Prostate gland (tissue), 2 donors: Measurements from ENCODE around the gene LMTK3.

Source experiments
- POLR2A ChIP-seq: fragments of 450-650 bp; IDR thresholded peaks from one replicate; pipeline ENCODE4 v1.6.1; 2016; ENCODE audit warnings: antibody characterized with exemption, mild to moderate bottlenecking
- TF ChIP-seq, protein P1 (sequence below), 4 experiments: fragments of 200-600 bp in 2 of 4; fragments of 450-650 bp in 2 of 4; sonication (generic) in 2 of 4; IDR thresholded peaks; 1 replicate in 3 of 4; 2 replicates in 1 of 4; pipeline ENCODE4 v1.5.1; 2016 to 2019; ENCODE audit warnings: antibody characterized with exemption in 4 of 4, mild to moderate bottlenecking in 2 of 4, moderate library complexity in 2 of 4

DNA sequence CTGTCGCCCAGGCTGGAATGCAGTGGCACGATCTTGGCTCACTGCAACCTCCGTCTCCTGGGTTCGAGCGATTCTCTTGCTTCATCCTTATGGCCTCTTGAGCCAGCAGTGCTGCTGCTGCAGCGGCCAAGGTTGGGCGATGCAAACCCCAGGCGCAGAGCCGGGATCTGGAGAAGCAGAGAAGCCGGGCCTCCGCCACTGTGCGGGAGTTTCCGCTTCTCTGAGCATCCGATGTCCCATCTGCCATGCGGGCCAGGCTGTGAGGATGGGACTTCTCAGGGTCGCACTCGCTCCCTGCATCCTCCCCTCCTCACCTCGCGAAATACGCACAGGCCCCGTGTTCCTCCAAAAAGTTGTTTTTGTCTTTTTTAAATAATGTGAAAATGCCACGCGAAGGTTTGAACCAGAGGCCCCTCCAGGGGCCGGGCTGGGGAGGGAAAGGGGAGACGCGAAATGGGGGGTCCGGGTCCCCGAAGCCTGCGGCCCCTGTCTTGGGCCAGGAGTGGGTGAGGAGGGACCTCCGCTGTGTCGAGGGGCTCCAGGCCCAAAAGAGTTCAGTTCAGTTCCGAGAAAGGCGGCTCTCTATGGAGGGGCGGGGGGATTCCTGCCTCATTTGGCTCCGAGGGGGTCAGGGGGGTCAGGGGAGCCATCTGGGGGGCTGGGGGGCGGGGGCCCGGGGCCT is 26.6 kb downstream of the LMTK3 start:
- TF ChIP-seq, protein P1, sequence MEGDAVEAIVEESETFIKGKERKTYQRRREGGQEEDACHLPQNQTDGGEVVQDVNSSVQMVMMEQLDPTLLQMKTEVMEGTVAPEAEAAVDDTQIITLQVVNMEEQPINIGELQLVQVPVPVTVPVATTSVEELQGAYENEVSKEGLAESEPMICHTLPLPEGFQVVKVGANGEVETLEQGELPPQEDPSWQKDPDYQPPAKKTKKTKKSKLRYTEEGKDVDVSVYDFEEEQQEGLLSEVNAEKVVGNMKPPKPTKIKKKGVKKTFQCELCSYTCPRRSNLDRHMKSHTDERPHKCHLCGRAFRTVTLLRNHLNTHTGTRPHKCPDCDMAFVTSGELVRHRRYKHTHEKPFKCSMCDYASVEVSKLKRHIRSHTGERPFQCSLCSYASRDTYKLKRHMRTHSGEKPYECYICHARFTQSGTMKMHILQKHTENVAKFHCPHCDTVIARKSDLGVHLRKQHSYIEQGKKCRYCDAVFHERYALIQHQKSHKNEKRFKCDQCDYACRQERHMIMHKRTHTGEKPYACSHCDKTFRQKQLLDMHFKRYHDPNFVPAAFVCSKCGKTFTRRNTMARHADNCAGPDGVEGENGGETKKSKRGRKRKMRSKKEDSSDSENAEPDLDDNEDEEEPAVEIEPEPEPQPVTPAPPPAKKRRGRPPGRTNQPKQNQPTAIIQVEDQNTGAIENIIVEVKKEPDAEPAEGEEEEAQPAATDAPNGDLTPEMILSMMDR (IDR thresholded peaks at IDR 0.05) = no peak
- no peak for TF ChIP-seq POLR2A
